ENCODE measurements around the gene PPARGC1A. TPM values are rescaled to one million over a fixed set of nuclear protein-coding genes. Genes with fewer than 3 reads are reported as not detected.

Gene PPARGC1A
- total and polyA plus RNA-seq, 10 of the 15 experiments (the other 5 are each of a cell fraction or from before 2014, with no cell fraction given) = 0.01 to 0.05 (median 0.04) TPM; not detected in 7

GRCh38 chr4:23931489-23931830, 41.6 kb upstream of the PPARGC1A start:
- no peak overlapping the region for H3K4me2 ChIP-seq (ENCODE audit: control insufficient read depth, insufficient read depth)
- no peaks in the 10 kb centered on the region for H3K79me2 ChIP-seq (ENCODE audit: control insufficient read depth, insufficient read depth, low read length)
- ChIA-PET CTCF (no interaction called here), POLR2A (no interaction called here), RAD21 (ENCODE audit: unreplicated experiment) (no interaction called here), SMC1A (ENCODE audit: uncharacterized antibody, unreplicated experiment) (interaction anchor here (1.0 kb wide), 1 partner anchor 9 kb away, joined by 3 read pairs; no protein-coding TSS in a partner anchor)
- no peaks in the 10 kb centered on the region for H3K27me3 ChIP-seq (replicated peaks in 1 of 2; ENCODE audit: control insufficient read depth in 2 of 2, insufficient read depth in 2 of 2, low read length in 1 of 2)
- no peak overlapping the region for H3K27ac ChIP-seq (ENCODE audit: control insufficient read depth, insufficient read depth)
- in situ Hi-C loops (cut with MboI) = no loop called here
- 0% methylated on average over 2 of the region's 2 CpGs for WGBS (ENCODE audit: insufficient coverage, insufficient replicate concordance, low lambda C conversion rate, missing lambda C conversion rate)
- FAIRE-seq (no peak), DNase-seq (ENCODE audit: low read depth, low spot score) (no peak), ATAC-seq (no peak)
- H3K4me3 ChIP-seq = no peak overlapping the region
- BruUV-seq (replicated peaks) = no TSS peak
- H2AFZ ChIP-seq (ENCODE audit: control insufficient read depth, low read depth, low read length) = no peak overlapping the region
- no peak overlapping the region for H3K9ac ChIP-seq (ENCODE audit: control insufficient read depth, insufficient read depth, low read length)
- no peaks in the 10 kb centered on the region for H3K4me1 ChIP-seq (ENCODE audit: control insufficient read depth, insufficient read depth, low read length)
- H3K9me3 ChIP-seq (replicated peaks; ENCODE audit: control insufficient read depth, insufficient read depth, low read length) = no peaks in the 10 kb centered on the region
- H3K36me3 ChIP-seq (ENCODE audit: control insufficient read depth in 2 of 2, insufficient read depth in 2 of 2, low read length in 1 of 2) = no peaks in the 10 kb centered on the region
- intact Hi-C loops (cut with micrococcal nuclease; ENCODE audit: unreplicated experiment) = no loop called here
- no peaks in the 10 kb centered on the region for H4K20me1 ChIP-seq (ENCODE audit: control insufficient read depth, insufficient read depth)
- TF ChIP-seq E4F1 (IDR thresholded peaks at IDR 0.05; ENCODE audit: borderline replicate concordance, partially characterized antibody) = no peak
- TF ChIP-seq ZNF217 (IDR thresholded peaks at IDR 0.05) = no peak
- no peak for TF ChIP-seq IRF5 (IDR thresholded peaks at IDR 0.05; ENCODE audit: borderline replicate concordance)
- no peak for TF ChIP-seq MAX (IDR thresholded peaks at IDR 0.05; ENCODE audit: low read depth, low read length)
- no peak for TF ChIP-seq ESRRA (IDR thresholded peaks at IDR 0.05; ENCODE audit: low read length)
- TF ChIP-seq MYB (IDR thresholded peaks at IDR 0.05; ENCODE audit: borderline replicate concordance, low read depth, low read length) = no peak
- TF ChIP-seq CEBPZ (IDR thresholded peaks at IDR 0.05; ENCODE audit: low read depth, low read length) = no peak
- TF ChIP-seq RFX5 (IDR thresholded peaks at IDR 0.05; ENCODE audit: low read depth, low read length) = no peak
- no peak for TF ChIP-seq STAT3 (IDR thresholded peaks at IDR 0.05; ENCODE audit: low read depth, low read length)
- TF ChIP-seq IRF3 (IDR thresholded peaks at IDR 0.05) = no peak
- no peak for TF ChIP-seq POLR2AphosphoS2 (IDR thresholded peaks at IDR 0.05; ENCODE audit: low read depth, low read length)
- TF ChIP-seq ZSCAN29 (IDR thresholded peaks at IDR 0.05) = no peak
- TF ChIP-seq ELK1 (IDR thresholded peaks at IDR 0.05; ENCODE audit: low read depth, low read length) = no peak
- TF ChIP-seq ATF3 (IDR thresholded peaks at IDR 0.05; ENCODE audit: borderline replicate concordance, extremely low read depth, low read depth, low read length) = no peak
